Astrocyte (in vitro differentiated cells and primary cell): Measurements from ENCODE around the gene HMG20A. TPM values are rescaled to one million over a fixed set of nuclear protein-coding genes. Genes with fewer than 3 reads are reported as not detected.

Source experiments
- DNase-seq: peaks from one replicate; pipeline ENCODE4 v3.0.0-alpha.2; 2010; ENCODE audit warnings: low read depth
- FAIRE-seq: peaks from 2 replicates; lab custom pipeline; 2011; peaks lifted over from hg19 to GRCh38; lab: Jason Lieb, UNC
- H2AFZ ChIP-seq: 2 replicates; pipeline ENCODE4 v1.6.0; 2012; ENCODE audit warnings: low read depth, low read length, inconsistent platforms
- H3K27ac ChIP-seq: 2 replicates; pipeline ENCODE4 v1.5.1; 2011; ENCODE audit warnings: low read depth, low read length, inconsistent platforms
- H3K27me3 ChIP-seq: 2 replicates; pipeline ENCODE4 v1.6.0; 2011; ENCODE audit warnings: low read length, inconsistent platforms; ENCODE audit not compliant: insufficient read depth
- H3K36me3 ChIP-seq: 2 replicates; pipeline ENCODE4 v1.5.1; 2011; ENCODE audit warnings: low read length, inconsistent platforms; ENCODE audit not compliant: insufficient read depth
- H3K4me1 ChIP-seq: 2 replicates; pipeline ENCODE4 v1.5.1; 2011; ENCODE audit warnings: low read length, inconsistent platforms; ENCODE audit not compliant: insufficient read depth
- H3K4me2 ChIP-seq: 2 replicates; pipeline ENCODE4 v1.6.0; 2012; ENCODE audit warnings: low read length, inconsistent platforms
- H3K4me3 ChIP-seq: 2 replicates; pipeline ENCODE4 v1.5.1; 2011; ENCODE audit warnings: low read depth, mild to moderate bottlenecking, low read length, inconsistent platforms; ENCODE audit not compliant: insufficient read depth
- H3K79me2 ChIP-seq: 2 replicates; pipeline ENCODE4 v1.6.0; 2012; ENCODE audit warnings: mild to moderate bottlenecking, low read length, inconsistent platforms; ENCODE audit not compliant: insufficient read depth
- H3K9ac ChIP-seq: 2 replicates; pipeline ENCODE4 v1.6.0; 2012; ENCODE audit warnings: mild to moderate bottlenecking, low read length, inconsistent platforms
- H3K9me3 ChIP-seq: 2 replicates; pipeline ENCODE4 v1.5.1; 2012; ENCODE audit warnings: low read depth, mild to moderate bottlenecking, low read length, inconsistent platforms; ENCODE audit not compliant: insufficient read depth
- H4K20me1 ChIP-seq: 2 replicates; pipeline ENCODE4 v1.6.0; 2012; ENCODE audit warnings: low read length, inconsistent platforms; ENCODE audit not compliant: insufficient read depth
- H3K27ac Mint-ChIP-seq: one replicate; pipeline ENCODE4 v1.8.0; 2021; ENCODE audit warnings: mild to moderate bottlenecking, mixed read lengths; ENCODE audit not compliant: unreplicated experiment
- H3K27me3 Mint-ChIP-seq: one replicate; pipeline ENCODE4 v1.8.0; 2021; ENCODE audit warnings: low read depth, mixed read lengths; ENCODE audit not compliant: unreplicated experiment
- H3K36me3 Mint-ChIP-seq: one replicate; pipeline ENCODE4 v1.8.0; 2021; ENCODE audit warnings: low read depth, mixed read lengths; ENCODE audit not compliant: unreplicated experiment
- H3K4me1 Mint-ChIP-seq: one replicate; pipeline ENCODE4 v1.8.0; 2021; ENCODE audit warnings: low read depth, mixed read lengths; ENCODE audit not compliant: unreplicated experiment
- H3K4me3 Mint-ChIP-seq: one replicate; pipeline ENCODE4 v1.8.0; 2021; ENCODE audit warnings: mild to moderate bottlenecking, moderate library complexity, mixed read lengths; ENCODE audit not compliant: unreplicated experiment
- H3K9me3 Mint-ChIP-seq: one replicate; pipeline ENCODE4 v1.8.0; 2021; ENCODE audit warnings: mild to moderate bottlenecking, mixed read lengths; ENCODE audit not compliant: unreplicated experiment
- EZH2 ChIP-seq: IDR thresholded peaks from 2 replicates; pipeline ENCODE4 v1.6.1; 2012; ENCODE audit warnings: mild to moderate bottlenecking, low read length, inconsistent platforms; ENCODE audit not compliant: insufficient read depth
- total RNA-seq: library from RNA; stranded (reverse); gene quantifications from 2 replicates; pipeline ENCODE4 v1.2.1, GENCODE V29; 2021
- TF ChIP-seq, protein P1 (sequence below): IDR thresholded peaks from 2 replicates; pipeline ENCODE4 v1.5.1; 2011; ENCODE audit warnings: low read depth, mild to moderate bottlenecking, inconsistent platforms, low read length, moderate library complexity; ENCODE audit not compliant: insufficient read depth

The HMG20A gene
- total RNA-seq, 1 donor from 2014 or later: 47.4 TPM

GRCh38 chr15:77525907-77526594, 105.4 kb downstream of the HMG20A start:
- FAIRE-seq (no peak), DNase-seq (no peak)
- no peak overlapping the region for H3K4me2 ChIP-seq
- Mint-ChIP-seq H3K36me3 (no peaks in the 10 kb centered on the region), H3K27me3 (peaks cover 3% of the 10 kb centered on the region), H3K9me3 (peaks cover 1% of the 10 kb centered on the region), H3K27ac (no peak overlapping the region), H3K4me1 (peaks cover 17% of the 10 kb centered on the region), H3K4me3 (no peak overlapping the region)
- peaks cover 5% of the 10 kb centered on the region for H3K4me1 ChIP-seq
- no peak overlapping the region for H3K4me3 ChIP-seq
- no peak for TF ChIP-seq EZH2
- TF ChIP-seq, protein P1, sequence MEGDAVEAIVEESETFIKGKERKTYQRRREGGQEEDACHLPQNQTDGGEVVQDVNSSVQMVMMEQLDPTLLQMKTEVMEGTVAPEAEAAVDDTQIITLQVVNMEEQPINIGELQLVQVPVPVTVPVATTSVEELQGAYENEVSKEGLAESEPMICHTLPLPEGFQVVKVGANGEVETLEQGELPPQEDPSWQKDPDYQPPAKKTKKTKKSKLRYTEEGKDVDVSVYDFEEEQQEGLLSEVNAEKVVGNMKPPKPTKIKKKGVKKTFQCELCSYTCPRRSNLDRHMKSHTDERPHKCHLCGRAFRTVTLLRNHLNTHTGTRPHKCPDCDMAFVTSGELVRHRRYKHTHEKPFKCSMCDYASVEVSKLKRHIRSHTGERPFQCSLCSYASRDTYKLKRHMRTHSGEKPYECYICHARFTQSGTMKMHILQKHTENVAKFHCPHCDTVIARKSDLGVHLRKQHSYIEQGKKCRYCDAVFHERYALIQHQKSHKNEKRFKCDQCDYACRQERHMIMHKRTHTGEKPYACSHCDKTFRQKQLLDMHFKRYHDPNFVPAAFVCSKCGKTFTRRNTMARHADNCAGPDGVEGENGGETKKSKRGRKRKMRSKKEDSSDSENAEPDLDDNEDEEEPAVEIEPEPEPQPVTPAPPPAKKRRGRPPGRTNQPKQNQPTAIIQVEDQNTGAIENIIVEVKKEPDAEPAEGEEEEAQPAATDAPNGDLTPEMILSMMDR: no peak
- H3K36me3 ChIP-seq: no peaks in the 10 kb centered on the region
- H3K27ac ChIP-seq: no peak overlapping the region
- H3K79me2 ChIP-seq: no peaks in the 10 kb centered on the region
- no peak overlapping the region for H3K9ac ChIP-seq
- no peaks in the 10 kb centered on the region for H3K27me3 ChIP-seq
- no peaks in the 10 kb centered on the region for H4K20me1 ChIP-seq
- H2AFZ ChIP-seq: no peak overlapping the region
- no peaks in the 10 kb centered on the region for H3K9me3 ChIP-seq

DNA sequence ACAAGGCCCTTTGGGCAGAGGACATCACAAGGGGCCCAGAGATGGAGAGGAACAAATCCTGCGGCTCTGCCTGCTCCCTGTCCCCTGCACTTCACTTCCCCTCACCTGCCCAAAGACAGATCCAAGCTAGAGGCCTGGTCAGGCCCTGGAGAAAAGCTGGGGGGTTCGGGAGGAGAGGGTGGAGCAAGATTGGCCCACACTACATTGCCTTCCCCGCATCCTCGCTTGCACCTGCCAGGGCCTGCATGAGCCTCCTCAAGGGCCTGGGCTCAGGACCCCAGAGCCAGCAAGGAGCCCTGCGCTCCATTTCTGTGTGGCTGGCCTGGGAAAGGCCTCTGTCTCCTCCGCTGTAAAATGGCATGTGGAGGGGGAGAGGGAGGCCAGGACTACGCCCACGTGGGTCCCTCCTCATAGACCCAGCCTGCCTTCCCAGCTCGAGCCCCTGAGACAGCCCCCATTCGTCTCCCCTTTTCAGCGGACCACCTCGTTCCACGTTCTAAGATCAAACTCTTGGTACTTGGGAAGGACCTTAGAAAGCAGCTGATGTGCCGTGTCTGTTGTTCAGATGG, 106.0 kb downstream of the HMG20A start:
- Mint-ChIP-seq H3K27me3 (peaks cover 3% of the 10 kb centered on the region), H3K4me1 (peaks cover 17% of the 10 kb centered on the region), H3K4me3 (no peak overlapping the region), H3K27ac (peak overlapping the region; percentile 77), H3K36me3 (no peaks in the 10 kb centered on the region), H3K9me3 (peaks cover 1% of the 10 kb centered on the region)
- no peaks in the 10 kb centered on the region for H3K36me3 ChIP-seq
- no peak for TF ChIP-seq EZH2
- TF ChIP-seq, protein P1: no peak
- H2AFZ ChIP-seq: peak overlapping the region; percentile 65
- DNase-seq (no peak), FAIRE-seq (no peak)
- peaks cover under 1% of the 10 kb centered on the region for H3K27me3 ChIP-seq
- H3K4me3 ChIP-seq: no peak overlapping the region
- no peaks in the 10 kb centered on the region for H3K9me3 ChIP-seq
- peak overlapping the region; percentile 53 for H3K9ac ChIP-seq
- peaks cover 5% of the 10 kb centered on the region for H3K4me1 ChIP-seq
- no peaks in the 10 kb centered on the region for H4K20me1 ChIP-seq
- peak overlapping the region; percentile 39 for H3K4me2 ChIP-seq
- no peak overlapping the region for H3K27ac ChIP-seq
- no peaks in the 10 kb centered on the region for H3K79me2 ChIP-seq
